ENCODE results near the gene CPEB3.

Gene CPEB3

DNA sequence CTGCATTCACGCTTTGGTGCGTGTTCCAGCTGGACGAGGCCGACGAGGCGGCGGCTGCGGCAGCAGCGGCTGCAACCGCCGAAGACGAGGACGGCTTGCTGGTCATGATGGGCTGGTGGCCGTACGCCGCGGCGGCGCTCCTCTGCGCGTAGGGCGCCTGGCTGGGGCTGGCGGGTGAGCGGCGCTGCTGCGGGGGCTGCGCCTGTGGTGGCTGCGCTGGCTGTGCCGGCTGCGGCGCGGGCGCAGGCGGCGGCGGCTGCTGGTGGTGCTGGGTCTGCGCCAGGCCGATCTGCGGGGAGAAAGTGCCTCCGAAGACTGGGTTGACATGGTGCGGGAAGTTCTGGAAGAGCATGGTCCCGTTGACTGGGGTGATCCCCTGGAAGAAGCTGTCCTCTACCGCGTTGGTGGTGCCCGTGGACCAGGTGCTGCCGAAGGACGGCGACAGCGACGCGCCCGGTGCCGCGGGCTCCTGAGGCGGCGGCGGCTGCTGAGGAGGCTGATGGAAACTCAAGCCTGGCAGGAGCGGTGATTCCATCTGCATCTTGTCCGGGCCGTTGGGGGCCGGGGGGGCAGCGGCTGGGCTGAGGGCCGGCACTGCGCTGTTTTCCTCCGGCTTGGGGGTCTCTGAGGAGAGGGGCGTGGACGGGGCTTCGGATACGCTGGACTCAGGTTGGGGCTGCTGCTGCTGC lies 51.1 kb downstream of the CPEB3 start:
- peak overlapping the region; percentile 66 to 86 (median 74) for H3K4me3 ChIP-seq
- peaks cover 0 to 39% (median 12%) of the 10 kb centered on the region in 11 experiments; a peak in 15 of 22 replicates for H3K36me3 ChIP-seq
- peak overlapping the region; percentile 90 to 99 (median 96) for H3K4me2 ChIP-seq
- H3K9ac ChIP-seq: peak overlapping the region; percentile 47 to 86 (median 76)
- no peak for TF ChIP-seq Cebpa-rat (IDR thresholded peaks at IDR 0.05)
- peaks cover 3 to 56% (median 35%) of the 10 kb centered on the region in 11 experiments; a peak in 21 of 22 replicates for H3K27me3 ChIP-seq
- peaks cover 22 to 84% (median 34%) of the 10 kb centered on the region in 10 experiments for H3K4me1 ChIP-seq
- H4K20me1 ChIP-seq: peaks cover 15 to 47% (median 23%) of the 10 kb centered on the region in 11 experiments; a peak in 21 of 22 replicates
- H3K27ac ChIP-seq: peak overlapping the region; percentile 1 to 86 (median 57); a peak in 19 of 22 replicates
- H3K9me3 ChIP-seq (replicated peaks in 1 of 11): no peaks in the 10 kb centered on the region

DNA sequence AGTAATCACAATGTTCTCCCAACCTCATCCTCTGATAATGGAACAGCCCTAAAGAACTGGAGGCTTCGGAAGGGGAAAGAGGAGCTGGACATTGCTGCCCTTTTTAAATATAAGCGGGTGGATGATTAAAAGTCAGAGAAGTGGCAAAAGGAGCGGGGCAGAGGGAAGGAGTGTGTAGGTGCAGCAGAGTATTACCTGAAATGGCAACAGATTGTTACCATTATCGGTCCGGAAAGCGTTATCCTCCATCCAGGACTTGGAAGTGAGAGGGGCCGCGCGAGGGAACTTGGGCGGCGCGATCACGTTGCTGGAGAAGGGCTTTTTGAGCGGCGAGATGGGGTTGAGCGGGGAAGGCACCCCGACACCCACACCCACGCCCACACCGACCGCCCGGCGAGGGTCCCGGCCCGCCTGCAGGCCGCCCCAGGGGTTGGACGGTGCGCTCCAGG lies 51.7 kb downstream of the CPEB3 start:
- H3K36me3 ChIP-seq: peaks cover 0 to 44% (median 14%) of the 10 kb centered on the region in 11 experiments; a peak in 15 of 22 replicates
- no peaks in the 10 kb centered on the region for H3K9me3 ChIP-seq (replicated peaks in 1 of 11)
- H3K27ac ChIP-seq: peak overlapping the region in 4 of 11 experiments; percentile 57 to 86 (median 82); a peak in 7 of 22 replicates
- peak overlapping the region; percentile 66 to 86 (median 74) for H3K4me3 ChIP-seq
- peak overlapping the region; percentile 47 to 86 (median 76) for H3K9ac ChIP-seq
- H4K20me1 ChIP-seq: peaks cover 15 to 53% (median 23%) of the 10 kb centered on the region in 11 experiments; a peak in 21 of 22 replicates
- H3K4me1 ChIP-seq: peaks cover 19 to 88% (median 30%) of the 10 kb centered on the region in 10 experiments
- H3K27me3 ChIP-seq: peaks cover 3 to 56% (median 35%) of the 10 kb centered on the region in 11 experiments; a peak in 21 of 22 replicates
- H3K4me2 ChIP-seq: peak overlapping the region; percentile 90 to 99 (median 96)
- TF ChIP-seq Cebpa-rat (IDR thresholded peaks at IDR 0.05): no peak

DNA sequence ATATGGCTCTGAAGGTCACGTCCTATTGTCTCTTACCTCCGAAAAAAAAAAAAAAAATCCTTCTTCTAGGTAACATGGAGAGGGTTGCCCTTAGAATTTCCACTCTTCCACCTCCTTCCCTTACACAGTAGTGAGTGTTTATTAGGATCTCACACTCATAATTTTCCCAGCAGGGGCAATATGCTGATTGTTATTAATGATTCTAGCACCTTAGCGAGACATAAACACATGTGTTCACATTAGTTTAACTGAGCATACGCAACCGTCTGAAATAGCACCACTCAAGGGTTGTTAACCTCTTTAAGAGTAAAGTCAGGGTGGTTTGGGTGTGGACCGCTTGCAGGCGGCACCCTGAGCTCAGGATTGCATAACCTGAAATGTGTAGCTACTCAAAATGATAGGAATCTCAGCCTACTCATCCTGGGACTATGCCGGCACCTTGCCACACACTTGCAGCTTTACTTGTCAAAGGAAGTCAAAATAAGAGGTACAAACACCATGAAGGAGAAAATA lies 52.2 kb downstream of the CPEB3 start:
- Histone ChIP-seq H3K9ac (peak overlapping the region in 3 of 11 experiments; percentile 79 to 86 (median 82); a peak in 6 of 22 replicates), H3K4me1 (peaks cover 19 to 86% (median 29%) of the 10 kb centered on the region in 10 experiments), H3K9me3 (replicated peaks in 1 of 11) (no peaks in the 10 kb centered on the region), H3K27ac (no peak overlapping the region), H4K20me1 (peaks cover 15 to 53% (median 23%) of the 10 kb centered on the region in 11 experiments; a peak in 21 of 22 replicates), H3K4me3 (peak overlapping the region in 4 of 10 experiments; percentile 77 to 86 (median 82); a peak in 7 of 20 replicates), H3K27me3 (peaks cover 3 to 56% (median 35%) of the 10 kb centered on the region in 11 experiments; a peak in 21 of 22 replicates), H3K4me2 (peak overlapping the region in 7 of 11 experiments; percentile 90 to 98 (median 96); a peak in 10 of 22 replicates), H3K36me3 (peaks cover 0 to 49% (median 14%) of the 10 kb centered on the region in 11 experiments; a peak in 15 of 22 replicates)
- TF ChIP-seq Cebpa-rat (IDR thresholded peaks at IDR 0.05): 0 out of 22 replicates have a peak, but pooled peaks of 1 of the 11 experiments have one; percentile 11

DNA sequence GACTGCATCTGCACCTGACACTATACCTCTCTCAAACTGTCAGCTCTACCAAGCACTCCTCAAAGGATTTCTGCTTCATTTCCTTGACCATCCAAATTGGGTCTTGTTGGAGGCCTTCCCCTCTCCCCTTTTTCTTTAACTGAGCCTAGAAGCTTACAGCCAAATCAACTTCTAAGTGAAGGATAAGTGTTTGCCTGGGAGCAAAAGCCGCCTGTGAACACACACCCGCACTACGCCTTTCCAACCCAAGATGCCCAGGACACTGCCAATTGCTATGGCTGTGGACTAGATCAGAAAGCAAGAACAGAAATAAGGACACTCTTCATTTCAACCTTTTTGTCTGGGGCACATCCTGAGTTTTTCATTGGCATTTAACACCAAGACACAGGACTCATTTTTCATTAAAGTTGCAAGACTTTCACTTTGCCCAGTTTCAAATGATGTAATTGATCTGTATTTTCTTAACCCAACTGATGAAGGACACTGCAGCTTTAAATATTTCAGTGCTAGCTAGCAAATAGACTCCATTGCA lies 52.8 kb downstream of the CPEB3 start:
- peak overlapping the region in 4 of 11 experiments; percentile 90 to 98 (median 96); a peak in 7 of 22 replicates for H3K4me2 ChIP-seq

DNA sequence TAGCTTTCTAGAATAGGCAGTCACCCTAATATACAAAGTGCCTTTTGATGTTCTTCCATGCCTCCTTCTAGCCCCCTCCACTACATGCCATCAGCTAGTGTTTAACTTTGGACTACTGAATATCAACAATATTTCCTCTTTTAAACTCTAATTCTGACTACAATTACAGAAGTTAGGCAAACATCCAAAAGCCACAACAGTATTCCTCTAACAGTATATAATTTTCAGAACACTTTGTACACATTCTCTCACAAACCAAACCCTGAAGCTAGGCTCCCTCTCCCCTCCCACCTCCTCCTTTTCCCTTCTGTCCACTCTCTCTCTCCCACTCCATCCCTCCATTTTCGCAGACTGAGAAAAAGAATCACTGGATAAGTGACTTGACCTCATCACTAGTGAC lies 59.7 kb downstream of the CPEB3 start:
- Histone ChIP-seq H3K36me3 (peaks cover 0 to 89% (median 10%) of the 10 kb centered on the region in 11 experiments; a peak in 13 of 22 replicates), H3K27ac (no peak overlapping the region), H3K27me3 (no peaks in the 10 kb centered on the region), H3K4me3 (no peak overlapping the region), H3K4me2 (peak overlapping the region in 3 of 11 experiments; percentile 26 to 69 (median 36); a peak in 6 of 22 replicates), H3K9me3 (replicated peaks in 1 of 11) (no peaks in the 10 kb centered on the region), H3K9ac (no peak overlapping the region), H4K20me1 (peaks cover 0 to 69% (median 0%) of the 10 kb centered on the region in 11 experiments; a peak in 7 of 22 replicates), H3K4me1 (peaks cover 0 to 48% (median 0%) of the 10 kb centered on the region in 10 experiments; a peak in 6 of 20 replicates)
- TF ChIP-seq Cebpa-rat (IDR thresholded peaks at IDR 0.05): no peak

More for the DNA sequence above, 52.8 kb downstream of the CPEB3 start:
- peaks cover 15 to 55% (median 23%) of the 10 kb centered on the region in 11 experiments; a peak in 21 of 22 replicates for H4K20me1 ChIP-seq
- H3K9me3 ChIP-seq (replicated peaks in 1 of 11): no peaks in the 10 kb centered on the region
- peak overlapping the region in 3 of 11 experiments; percentile 79 to 86 (median 82); a peak in 4 of 22 replicates for H3K9ac ChIP-seq
- peaks cover 3 to 56% (median 35%) of the 10 kb centered on the region in 11 experiments; a peak in 21 of 22 replicates for H3K27me3 ChIP-seq
- peaks cover 18 to 86% (median 24%) of the 10 kb centered on the region in 10 experiments for H3K4me1 ChIP-seq
- no peak for TF ChIP-seq Cebpa-rat (IDR thresholded peaks at IDR 0.05)
- no peak overlapping the region for H3K27ac ChIP-seq
- H3K36me3 ChIP-seq: peaks cover 0 to 54% (median 14%) of the 10 kb centered on the region in 11 experiments; a peak in 15 of 22 replicates
- H3K4me3 ChIP-seq: peak overlapping the region in 3 of 10 experiments; percentile 77 to 86 (median 85); a peak in 6 of 20 replicates

DNA sequence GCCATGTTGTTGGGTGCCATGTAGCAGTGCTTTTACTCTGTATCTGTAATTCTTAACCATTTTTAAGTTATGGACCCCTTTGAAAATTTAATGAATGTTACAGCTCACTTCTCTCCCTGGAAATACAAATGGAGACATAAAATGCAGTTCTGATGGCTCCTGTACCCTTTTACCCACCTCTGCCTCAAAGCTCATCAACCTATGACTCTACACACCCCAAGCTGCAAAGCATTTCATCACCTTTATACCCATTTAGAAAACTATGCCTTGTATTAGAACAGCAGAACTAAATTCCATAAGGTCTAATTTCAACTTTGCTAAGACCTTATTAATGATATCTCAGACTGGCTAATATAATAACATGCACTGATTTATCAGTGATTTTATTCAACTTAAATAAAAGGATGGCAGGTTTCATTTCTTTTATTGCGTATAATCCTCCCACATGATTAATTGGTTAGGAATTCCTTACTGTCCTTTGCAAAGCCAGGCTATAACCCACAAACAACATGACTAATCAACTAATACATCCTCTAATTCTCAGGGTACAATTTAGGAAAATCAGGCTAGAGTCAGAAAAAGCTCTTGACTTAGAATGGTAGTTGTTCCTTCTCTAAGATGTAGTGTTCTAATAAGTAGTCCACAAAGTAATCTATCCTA lies 68.1 kb downstream of the CPEB3 start:
- Histone ChIP-seq H4K20me1 (peaks cover 0 to 58% (median 0%) of the 10 kb centered on the region in 11 experiments; a peak in 3 of 22 replicates), H3K4me2 (no peak overlapping the region)
- no peak for TF ChIP-seq Cebpa-rat (IDR thresholded peaks at IDR 0.05)

DNA sequence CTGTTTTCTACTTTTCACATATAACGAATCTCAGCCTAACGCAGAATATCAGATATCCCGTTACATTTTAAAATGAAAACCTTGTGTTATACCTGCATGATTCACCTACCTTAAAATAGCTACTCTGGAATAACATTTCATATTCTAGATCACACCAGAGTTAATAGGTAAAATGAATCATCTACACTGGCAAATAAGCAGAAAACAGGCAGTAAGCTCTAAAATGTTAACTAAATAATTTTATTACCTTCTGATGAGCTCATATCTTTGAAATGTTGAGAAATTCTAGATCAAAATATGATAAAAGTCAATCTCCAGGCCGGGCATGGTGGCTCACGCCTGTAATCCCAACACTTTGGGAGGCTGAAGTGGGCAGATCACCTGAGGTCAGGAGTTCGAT lies 71.3 kb downstream of the CPEB3 start:
- no peak overlapping the region for H3K4me2 ChIP-seq
- no peaks in the 10 kb centered on the region for H3K27me3 ChIP-seq
- 0 out of 20 replicates have a peak, but pooled peaks cover 0 to 8% (median 0%) of the 10 kb centered on the region in 10 experiments for H3K4me1 ChIP-seq
- no peak overlapping the region for H3K9ac ChIP-seq
- no peak for TF ChIP-seq Cebpa-rat (IDR thresholded peaks at IDR 0.05)
- H4K20me1 ChIP-seq: peaks cover 0 to 56% (median 0%) of the 10 kb centered on the region in 11 experiments; a peak in 3 of 22 replicates
- no peak overlapping the region for H3K4me3 ChIP-seq
- peaks cover 0 to 7% (median 0%) of the 10 kb centered on the region in 11 experiments; a peak in 3 of 22 replicates for H3K9me3 ChIP-seq (replicated peaks in 1 of 11)
- no peak overlapping the region for H3K27ac ChIP-seq
- peaks cover 0 to 81% (median 6%) of the 10 kb centered on the region in 11 experiments; a peak in 13 of 22 replicates for H3K36me3 ChIP-seq

More for the DNA sequence above, 68.1 kb downstream of the CPEB3 start:
- Histone ChIP-seq H3K9me3 (replicated peaks in 1 of 11) (no peaks in the 10 kb centered on the region), H3K36me3 (peaks cover 0 to 80% (median 5%) of the 10 kb centered on the region in 11 experiments; a peak in 9 of 22 replicates), H3K9ac (no peak overlapping the region), H3K27me3 (no peaks in the 10 kb centered on the region), H3K4me3 (no peak overlapping the region), H3K4me1 (0 out of 20 replicates have a peak, but pooled peaks cover 0 to 8% (median 0%) of the 10 kb centered on the region in 10 experiments), H3K27ac (no peak overlapping the region)

Measured in BLaER1 treated with 17β-estradiol and CSF1 and Interleukin-3, amounts not matched to agents 10 nM and 100 nM (cell line).